HFFc6 (cell line): ENCODE measurements around the gene AHDC1. TPM values are rescaled to one million over a fixed set of nuclear protein-coding genes. Genes with fewer than 3 reads are reported as not detected.
A peak's percentile ranks its signal among the peaks of the same experiment; 100 is the strongest.

Experiments used
- DNase-seq: peaks from one replicate; pipeline ENCODE4 v3.0.0-alpha.2; 2018
- H3K27ac Mint-ChIP-seq: 2 replicates; pipeline ENCODE4 v1.8.0; 2020; ENCODE audit warnings: mild to moderate bottlenecking, mixed read lengths
- H3K27me3 Mint-ChIP-seq: 2 replicates; pipeline ENCODE4 v1.8.0; 2021; ENCODE audit warnings: mild to moderate bottlenecking, moderate library complexity, mixed read lengths; ENCODE audit not compliant: insufficient read depth
- H3K36me3 Mint-ChIP-seq: 2 replicates; pipeline ENCODE4 v1.8.0; 2021; ENCODE audit warnings: low read depth, mixed read lengths
- H3K4me1 Mint-ChIP-seq: 2 replicates; pipeline ENCODE4 v1.8.0; 2020; ENCODE audit warnings: low read depth, mixed read lengths
- H3K4me3 Mint-ChIP-seq: 2 replicates; pipeline ENCODE4 v1.8.0; 2020; ENCODE audit warnings: mild to moderate bottlenecking, moderate library complexity, mixed read lengths
- H3K9me3 Mint-ChIP-seq: 2 replicates; pipeline ENCODE4 v1.8.0; 2020; ENCODE audit warnings: mild to moderate bottlenecking, mixed read lengths
- CTCF ChIP-seq: fragments of 200-600 bp; sonication (generic); IDR thresholded peaks from 2 replicates; pipeline ENCODE4 v1.5.0; 2021; ENCODE audit warnings: antibody characterized with exemption, mild to moderate bottlenecking
- total RNA-seq, 6 experiments: library from RNA; stranded (reverse); fragmentation: NEBNext Ultra II Directional; extraction: Animal tissue kit (Norgen Biotek cat#: 25700); gene quantifications; 2 replicates in 1 of 6; 3 replicates in 5 of 6; pipeline ENCODE4 v1.2.3, GENCODE V29; 2021

AHDC1 gene
- total RNA-seq, 6 experiments from 2014 or later: 30.7 to 53.2 (median 34.7) TPM

GRCh38 chr1:27572679-27573426, 31.1 kb downstream of the AHDC1 start:
- Mint-ChIP-seq H3K4me1 (peaks cover 79% of the 10 kb centered on the region), H3K27ac (peak overlapping the region; percentile 72), H3K36me3 (no peaks in the 10 kb centered on the region), H3K27me3 (peaks cover 4% of the 10 kb centered on the region), H3K9me3 (no peaks in the 10 kb centered on the region), H3K4me3 (no peak overlapping the region; the same call in 1 of the 2 replicates)
- no peak for DNase-seq
- no peak for TF ChIP-seq CTCF

GRCh38 chr1:27572019-27572678, 31.8 kb downstream of the AHDC1 start:
- Mint-ChIP-seq H3K27me3 (peaks cover 4% of the 10 kb centered on the region), H3K4me3 (no peak overlapping the region; the same call in 1 of the 2 replicates), H3K36me3 (no peaks in the 10 kb centered on the region), H3K9me3 (no peaks in the 10 kb centered on the region), H3K27ac (peak overlapping the region; percentile 72), H3K4me1 (peaks cover 85% of the 10 kb centered on the region)
- no peak for TF ChIP-seq CTCF
- DNase-seq: no peak

GRCh38 chr1:27571439-27572018, 32.4 kb downstream of the AHDC1 start:
- no peaks in the 10 kb centered on the region for H3K36me3 Mint-ChIP-seq
- no peaks in the 10 kb centered on the region for H3K9me3 Mint-ChIP-seq
- DNase-seq: no peak
- peaks cover 85% of the 10 kb centered on the region for H3K4me1 Mint-ChIP-seq
- no peak for TF ChIP-seq CTCF
- peaks cover 3% of the 10 kb centered on the region for H3K27me3 Mint-ChIP-seq
- H3K4me3 Mint-ChIP-seq: no peak overlapping the region
- peak overlapping the region; percentile 69 for H3K27ac Mint-ChIP-seq

DNA sequence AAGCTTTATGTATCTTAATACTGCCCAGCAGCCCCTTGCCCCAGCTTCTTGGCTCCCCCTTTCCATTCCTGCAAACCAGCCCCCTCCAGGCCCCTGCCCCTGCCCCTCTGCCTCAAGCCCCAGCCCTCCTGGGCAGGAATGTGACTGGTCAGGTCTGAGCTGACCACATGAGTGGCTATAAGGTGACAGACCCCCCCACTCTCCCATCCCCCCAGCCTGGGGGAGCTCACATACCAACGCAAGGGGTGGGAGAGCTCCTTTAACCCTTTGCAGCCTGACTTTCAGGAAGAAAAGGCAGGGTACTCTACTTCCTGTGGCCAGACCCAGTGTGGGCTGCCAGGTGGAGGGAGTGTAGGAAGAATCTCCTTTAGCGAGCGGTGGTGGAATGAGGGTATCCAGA, 33.2 kb downstream of the AHDC1 start:
- Mint-ChIP-seq H3K27me3 (peaks cover 3% of the 10 kb centered on the region), H3K4me3 (no peak overlapping the region), H3K27ac (no peak overlapping the region), H3K9me3 (no peaks in the 10 kb centered on the region), H3K36me3 (no peaks in the 10 kb centered on the region), H3K4me1 (peaks cover 87% of the 10 kb centered on the region)
- DNase-seq: no peak
- TF ChIP-seq CTCF: no peak

DNA sequence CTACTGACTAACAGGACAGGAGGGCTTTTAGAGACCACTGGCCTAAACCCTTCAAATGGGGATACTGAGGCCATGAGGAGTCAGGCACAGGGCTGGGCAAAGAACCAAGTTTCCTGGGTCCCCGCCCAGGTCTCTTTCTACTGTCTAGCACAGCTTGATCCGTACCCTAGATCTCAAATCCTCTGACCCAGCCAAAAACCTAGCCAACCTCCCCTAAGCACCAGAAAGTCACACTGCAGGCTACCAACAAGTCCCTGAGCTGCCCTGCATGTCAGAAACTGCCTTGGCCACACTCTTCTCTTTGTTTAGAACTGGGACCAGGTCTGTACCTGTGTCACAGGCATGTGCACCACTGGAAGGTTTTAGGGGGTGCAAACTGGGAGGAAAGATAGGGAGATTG, 33.6 kb downstream of the AHDC1 start:
- Mint-ChIP-seq H3K27me3 (peaks cover 3% of the 10 kb centered on the region), H3K9me3 (no peaks in the 10 kb centered on the region), H3K4me1 (peaks cover 91% of the 10 kb centered on the region), H3K36me3 (no peaks in the 10 kb centered on the region), H3K4me3 (no peak overlapping the region), H3K27ac (peak overlapping the region; percentile 18; the same call in 1 of the 2 replicates)
- TF ChIP-seq CTCF: no peak
- no peak for DNase-seq
